HG03139 (cell line): ENCODE measurements around the gene PABPN1.
"Not testable (repeated sequence)": the region's sequence is repeated elsewhere in the genome, so short reads cannot be mapped to it uniquely, and the experiment has no call there.

ENCODE experiments used
- ATAC-seq: cut with Tn5 transposase; IDR thresholded peaks from one replicate; pipeline ENCODE4 v1.9.1; 2021; ENCODE audit not compliant: unreplicated experiment

The PABPN1 gene, protein sequence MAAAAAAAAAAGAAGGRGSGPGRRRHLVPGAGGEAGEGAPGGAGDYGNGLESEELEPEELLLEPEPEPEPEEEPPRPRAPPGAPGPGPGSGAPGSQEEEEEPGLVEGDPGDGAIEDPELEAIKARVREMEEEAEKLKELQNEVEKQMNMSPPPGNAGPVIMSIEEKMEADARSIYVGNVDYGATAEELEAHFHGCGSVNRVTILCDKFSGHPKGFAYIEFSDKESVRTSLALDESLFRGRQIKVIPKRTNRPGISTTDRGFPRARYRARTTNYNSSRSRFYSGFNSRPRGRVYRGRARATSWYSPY

DNA sequence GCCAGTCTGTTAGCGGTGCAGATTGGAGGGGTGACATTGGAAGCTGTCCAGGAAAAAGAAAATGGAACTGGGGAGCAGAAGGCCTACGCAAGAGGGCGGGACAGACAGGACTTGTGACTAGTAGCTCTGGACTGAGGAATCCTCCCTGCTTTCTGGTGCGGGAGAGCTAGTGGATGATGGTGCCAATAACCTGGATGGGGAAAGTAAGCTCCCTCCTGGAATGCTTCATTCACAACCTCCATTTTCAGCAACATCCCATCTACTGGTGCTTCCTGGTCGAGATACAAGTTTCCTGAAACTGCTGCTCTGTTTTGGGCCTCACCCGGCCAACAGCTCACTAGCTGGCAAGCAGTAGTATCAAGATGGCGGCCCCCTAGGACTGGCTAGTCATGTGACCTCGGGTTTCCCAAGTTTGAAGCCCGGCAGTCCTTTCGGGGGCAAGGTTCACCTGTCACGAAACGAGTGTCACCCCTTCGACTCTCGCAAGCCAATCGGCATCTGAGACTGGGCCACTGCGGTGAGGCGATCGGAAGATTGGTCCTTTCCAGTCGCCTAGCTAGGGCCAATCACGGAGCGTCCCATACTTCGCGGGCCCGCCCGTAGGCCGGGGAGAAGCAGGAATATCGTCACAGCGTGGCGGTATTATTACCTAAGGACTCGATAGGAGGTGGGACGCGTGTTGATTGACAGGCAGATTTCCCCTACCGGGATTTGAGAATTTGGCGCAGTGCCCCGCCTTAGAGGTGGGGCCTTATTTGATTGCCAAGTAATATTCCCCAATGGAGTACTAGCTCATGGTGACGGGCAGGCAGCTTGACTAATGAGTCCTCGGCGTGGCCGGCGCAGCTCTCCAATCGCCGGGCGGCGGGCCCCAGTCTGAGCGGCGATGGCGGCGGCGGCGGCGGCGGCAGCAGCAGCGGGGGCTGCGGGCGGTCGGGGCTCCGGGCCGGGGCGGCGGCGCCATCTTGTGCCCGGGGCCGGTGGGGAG is at the start of gene PABPN1:
TSS of gene PABPN1 (plus strand) at position 874 of the 988 bp plus-strand sequence. CDS start at position 887, 13 bp downstream.
- peak; percentile 82 for ATAC-seq

DNA sequence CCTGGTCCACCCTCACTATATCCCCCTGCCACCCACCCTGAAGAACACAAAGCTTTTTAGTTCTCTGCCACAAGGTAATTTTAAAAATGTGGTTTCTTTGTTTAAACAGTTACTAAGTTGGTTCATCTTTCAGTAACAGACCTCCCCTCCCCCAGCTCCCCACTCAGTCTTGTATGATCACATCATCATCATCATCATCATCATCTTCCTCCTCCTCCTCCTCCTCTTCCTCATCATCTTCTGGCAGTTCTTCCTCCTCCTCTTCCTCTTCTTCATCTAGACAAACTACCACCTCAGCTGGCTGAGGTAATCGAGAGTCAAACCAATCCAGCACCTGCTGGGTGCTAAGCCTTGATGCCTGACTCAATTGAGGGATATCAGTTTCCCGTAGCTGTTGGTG is 45.8 kb upstream of the PABPN1 start:
- no peak for ATAC-seq

- no peak for ATAC-seq
Measured at GRCh38 chr14:23277189-23277588, 44.1 kb upstream of the PABPN1 start.

- not testable (repeated sequence) for ATAC-seq
Measured at GRCh38 chr14:23277928-23278327, 43.3 kb upstream of the PABPN1 start.

DNA sequence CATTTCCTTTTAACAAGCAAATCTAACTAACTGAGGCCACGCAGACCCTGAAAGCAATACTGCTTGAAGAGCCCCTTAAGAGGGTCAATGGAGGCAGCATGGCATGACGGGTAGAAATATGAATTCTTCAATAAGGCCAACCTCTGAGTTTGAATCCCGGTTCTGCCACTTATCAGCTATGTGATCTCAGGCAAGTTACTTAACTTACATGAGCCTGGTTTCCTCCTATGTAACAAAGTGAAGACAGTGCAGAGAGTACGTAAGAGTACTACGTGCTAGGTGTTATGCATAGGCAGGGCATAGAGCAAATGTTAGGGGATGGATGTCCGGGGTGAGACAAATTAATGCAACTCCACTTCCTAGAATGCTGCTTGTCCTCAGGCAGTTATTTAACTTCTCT is 40.0 kb upstream of the PABPN1 start:
- ATAC-seq = no peak

DNA sequence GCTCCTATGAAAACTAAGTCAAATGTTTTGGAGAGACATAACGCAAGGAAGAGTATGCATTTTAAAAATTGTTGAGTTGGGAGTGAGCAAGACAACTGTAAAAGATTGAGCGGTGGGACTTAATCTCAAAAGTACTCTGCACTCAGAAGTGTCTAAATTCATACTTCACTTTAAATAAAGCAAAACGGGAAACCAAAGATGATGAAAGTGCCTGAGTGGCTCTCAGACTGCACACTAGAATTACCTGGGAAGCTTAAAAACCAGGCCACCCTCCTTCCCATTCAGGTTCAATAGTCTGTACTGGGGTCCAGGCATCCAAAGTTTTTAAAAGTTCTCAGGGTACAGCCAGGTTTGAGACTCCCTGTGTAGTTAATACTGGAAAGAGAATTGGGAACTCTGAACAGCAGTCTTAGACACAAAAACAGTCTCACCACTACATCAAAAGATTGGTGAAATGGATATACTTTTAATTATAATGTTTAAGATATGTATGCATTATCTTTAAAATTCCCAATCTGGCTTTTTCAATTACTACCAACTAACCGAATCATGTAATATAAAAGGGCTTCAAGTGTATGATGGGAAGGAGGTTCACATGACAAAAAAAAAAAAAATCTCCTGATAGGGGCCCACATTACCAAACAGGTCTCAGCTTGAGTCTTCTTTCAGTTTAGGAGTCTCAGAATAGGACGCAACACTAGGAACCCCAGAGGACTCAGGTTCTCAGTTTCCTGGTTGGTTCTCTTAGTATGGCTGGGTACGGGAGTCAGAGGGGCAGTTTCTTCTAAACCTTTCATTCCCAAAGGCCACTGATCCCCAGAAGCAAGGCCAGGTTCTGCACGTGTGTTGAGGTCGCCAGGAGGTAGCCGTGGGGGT is 36.4 kb upstream of the PABPN1 start:
- ATAC-seq = no peak

GRCh38 chr14:23285530-23286019 is 35.7 kb upstream of the PABPN1 start:
- ATAC-seq = peak; percentile 1

GRCh38 chr14:23286020-23286901 is 35.0 kb upstream of the PABPN1 start, which contains the start of gene HOMEZ:
TSS of gene HOMEZ (minus strand) at chr14:23286132. CDS start at chr14:23285952, 180 bp downstream.
- ATAC-seq = peak; percentile 97

GRCh38 chr14:23286902-23287479 is 34.3 kb upstream of the PABPN1 start:
- ATAC-seq = no peak

- ATAC-seq = no peak
Measured at GRCh38 chr14:23294734-23295561, 26.3 kb upstream of the PABPN1 start.

- no peak for ATAC-seq
Measured at GRCh38 chr14:23296012-23296777, 25.1 kb upstream of the PABPN1 start.

GRCh38 chr14:23297096-23297495 is 24.2 kb upstream of the PABPN1 start:
- no peak for ATAC-seq

GRCh38 chr14:23297611-23298277 is 23.5 kb upstream of the PABPN1 start:
- ATAC-seq = no peak

DNA sequence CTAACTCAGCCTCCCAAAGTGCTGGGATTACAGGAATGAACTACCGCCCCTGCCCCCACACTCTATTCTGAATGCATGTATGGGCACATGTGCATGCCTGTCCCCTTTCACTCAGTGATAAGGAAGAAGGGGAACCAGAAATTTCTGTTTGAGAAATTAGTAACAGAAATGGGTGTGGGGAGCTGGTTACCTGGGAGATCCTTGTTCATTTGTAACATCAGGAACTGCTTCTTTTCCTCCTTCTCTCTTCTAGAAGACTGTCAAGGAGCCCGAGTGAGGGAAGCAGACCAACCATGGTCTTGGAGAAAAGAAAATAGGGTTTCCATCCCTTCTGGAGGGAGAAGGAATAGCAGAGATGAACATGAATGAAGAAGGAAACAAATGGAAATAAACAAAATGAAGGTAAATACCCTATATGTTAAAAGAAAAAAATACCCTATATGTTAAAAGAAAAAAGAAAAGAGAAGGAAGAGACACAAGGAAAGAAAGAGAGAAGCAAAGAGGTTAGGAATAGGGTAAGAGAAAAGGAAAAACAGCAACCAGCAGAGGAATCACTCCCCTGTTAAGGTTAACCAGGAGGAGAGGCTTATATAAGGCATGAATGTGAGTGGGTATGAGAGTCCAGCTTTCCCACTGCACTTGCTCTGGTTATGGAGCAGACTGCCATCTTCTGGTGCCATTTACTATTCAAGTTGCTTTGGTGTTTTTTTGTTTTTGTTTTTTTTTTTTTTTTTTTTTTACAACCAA is 21.9 kb upstream of the PABPN1 start:
- no peak for ATAC-seq

- no peak for ATAC-seq
Measured at GRCh38 chr14:23299986-23300686, 21.1 kb upstream of the PABPN1 start.

GRCh38 chr14:23300687-23301223 is 20.5 kb upstream of the PABPN1 start:
- ATAC-seq = no peak
